ENCODE data around the gene HSD11B1.

HSD11B1 gene

GRCh38 chr1:209702832-209703231 is 1.8 kb upstream of the HSD11B1 start:
- no peaks in the 10 kb centered on the region for H3K9me3 Mint-ChIP-seq
- DNase-seq: no peak
- no peak overlapping the region for H3K4me3 Mint-ChIP-seq
- ATAC-seq (replicated peaks): no peak
- H3K27me3 Mint-ChIP-seq: peaks cover 13 to 26% of the 10 kb centered on the region in 2 donors
- H3K27ac Mint-ChIP-seq: no peak overlapping the region
- no peaks in the 10 kb centered on the region for H3K36me3 Mint-ChIP-seq (ENCODE audit: insufficient read depth)
- H3K4me1 Mint-ChIP-seq (ENCODE audit: low read depth in 2 of 2): no peaks in the 10 kb centered on the region

GRCh38 chr1:209703834-209704504 is 677 bp upstream of the HSD11B1 start:
- H3K9me3 Mint-ChIP-seq: no peaks in the 10 kb centered on the region
- peaks cover 9 to 22% of the 10 kb centered on the region in 2 donors for H3K27me3 Mint-ChIP-seq
- H3K4me1 Mint-ChIP-seq (ENCODE audit: low read depth in 2 of 2): no peaks in the 10 kb centered on the region
- no peak overlapping the region for H3K27ac Mint-ChIP-seq
- H3K36me3 Mint-ChIP-seq (ENCODE audit: insufficient read depth): no peaks in the 10 kb centered on the region
- no peak overlapping the region for H3K4me3 Mint-ChIP-seq
- DNase-seq (no peak), ATAC-seq (replicated peaks) (no peak)

- ATAC-seq (replicated peaks): no peak
- H3K27me3 Mint-ChIP-seq: peaks cover 7 to 20% of the 10 kb centered on the region in 2 donors
- H3K9me3 Mint-ChIP-seq: no peaks in the 10 kb centered on the region
- no peak for DNase-seq
- H3K27ac Mint-ChIP-seq: no peak overlapping the region
- no peak overlapping the region for H3K4me3 Mint-ChIP-seq
- no peaks in the 10 kb centered on the region for H3K4me1 Mint-ChIP-seq (ENCODE audit: low read depth in 2 of 2)
- no peaks in the 10 kb centered on the region for H3K36me3 Mint-ChIP-seq (ENCODE audit: insufficient read depth)
Observed at GRCh38 chr1:209705033-209705598, 470 bp downstream of the HSD11B1 start.

GRCh38 chr1:209706622-209707021 is 2.0 kb downstream of the HSD11B1 start:
- Mint-ChIP-seq H3K4me3 (no peak overlapping the region), H3K36me3 (ENCODE audit: insufficient read depth) (no peaks in the 10 kb centered on the region), H3K27me3 (peaks cover 7 to 17% of the 10 kb centered on the region in 2 donors), H3K9me3 (no peaks in the 10 kb centered on the region), H3K4me1 (ENCODE audit: low read depth in 2 of 2) (peaks cover 0 to 1% of the 10 kb centered on the region in 2 donors), H3K27ac (no peak overlapping the region)
- DNase-seq: no peak
- no peak for ATAC-seq (replicated peaks)

GRCh38 chr1:209707308-209707707 is 2.7 kb downstream of the HSD11B1 start:
- Mint-ChIP-seq H3K9me3 (no peaks in the 10 kb centered on the region), H3K27me3 (peaks cover 7 to 12% of the 10 kb centered on the region in 2 donors), H3K27ac (no peak overlapping the region), H3K4me1 (ENCODE audit: low read depth in 2 of 2) (peaks cover 0 to 1% of the 10 kb centered on the region in 2 donors), H3K4me3 (no peak overlapping the region), H3K36me3 (ENCODE audit: insufficient read depth) (no peaks in the 10 kb centered on the region)
- DNase-seq (no peak), ATAC-seq (replicated peaks) (no peak)

- Mint-ChIP-seq H3K27me3 (peaks cover 7 to 12% of the 10 kb centered on the region in 2 donors), H3K36me3 (ENCODE audit: insufficient read depth) (no peaks in the 10 kb centered on the region), H3K27ac (no peak overlapping the region), H3K4me1 (ENCODE audit: low read depth in 2 of 2) (peaks cover 0 to 1% of the 10 kb centered on the region in 2 donors), H3K4me3 (no peak overlapping the region), H3K9me3 (no peaks in the 10 kb centered on the region)
- no peak for ATAC-seq (replicated peaks)
- no peak for DNase-seq
Observed at GRCh38 chr1:209708297-209708696, 3.7 kb downstream of the HSD11B1 start.

- H3K27me3 Mint-ChIP-seq: peaks cover 0 to 4% of the 10 kb centered on the region in 2 donors
- no peak overlapping the region for H3K27ac Mint-ChIP-seq
- H3K4me1 Mint-ChIP-seq (ENCODE audit: low read depth in 2 of 2): peaks cover 0 to 1% of the 10 kb centered on the region in 2 donors
- DNase-seq: no peak
- ATAC-seq (replicated peaks): no peak
- no peaks in the 10 kb centered on the region for H3K36me3 Mint-ChIP-seq (ENCODE audit: insufficient read depth)
- H3K4me3 Mint-ChIP-seq: no peak overlapping the region
- no peaks in the 10 kb centered on the region for H3K9me3 Mint-ChIP-seq
Observed at GRCh38 chr1:209710093-209710492, 5.4 kb downstream of the HSD11B1 start.

- Mint-ChIP-seq H3K4me3 (no peak overlapping the region), H3K27ac (no peak overlapping the region), H3K4me1 (ENCODE audit: low read depth in 2 of 2) (peaks cover 0 to 1% of the 10 kb centered on the region in 2 donors), H3K27me3 (no peaks in the 10 kb centered on the region), H3K9me3 (no peaks in the 10 kb centered on the region), H3K36me3 (ENCODE audit: insufficient read depth) (no peaks in the 10 kb centered on the region)
- DNase-seq (no peak), ATAC-seq (replicated peaks) (no peak)
Observed at GRCh38 chr1:209710847-209711246, 6.2 kb downstream of the HSD11B1 start.

GRCh38 chr1:209714338-209714737 is 9.7 kb downstream of the HSD11B1 start:
- H3K4me3 Mint-ChIP-seq: no peak overlapping the region
- DNase-seq (no peak), ATAC-seq (replicated peaks) (no peak)
- no peaks in the 10 kb centered on the region for H3K36me3 Mint-ChIP-seq (ENCODE audit: insufficient read depth)
- peaks cover 0 to 1% of the 10 kb centered on the region in 2 donors for H3K4me1 Mint-ChIP-seq (ENCODE audit: low read depth in 2 of 2)
- H3K27ac Mint-ChIP-seq: peak overlapping the region in 1 of 2 donors; percentile 8
- no peaks in the 10 kb centered on the region for H3K27me3 Mint-ChIP-seq
- H3K9me3 Mint-ChIP-seq: no peaks in the 10 kb centered on the region

- Mint-ChIP-seq H3K4me3 (no peak overlapping the region), H3K4me1 (ENCODE audit: low read depth in 2 of 2) (peaks cover 0 to 1% of the 10 kb centered on the region in 2 donors), H3K36me3 (ENCODE audit: insufficient read depth) (no peaks in the 10 kb centered on the region), H3K27ac (no peak overlapping the region), H3K27me3 (no peaks in the 10 kb centered on the region), H3K9me3 (no peaks in the 10 kb centered on the region)
- ATAC-seq (replicated peaks) (no peak), DNase-seq (no peak)
Observed at GRCh38 chr1:209715314-209715713, 10.7 kb downstream of the HSD11B1 start.

GRCh38 chr1:209717818-209718217 is 13.2 kb downstream of the HSD11B1 start:
- Mint-ChIP-seq H3K9me3 (no peaks in the 10 kb centered on the region), H3K4me3 (no peak overlapping the region), H3K4me1 (ENCODE audit: low read depth in 2 of 2) (no peaks in the 10 kb centered on the region), H3K27me3 (no peaks in the 10 kb centered on the region), H3K36me3 (ENCODE audit: insufficient read depth) (peaks cover 5% of the 10 kb centered on the region), H3K27ac (no peak overlapping the region)
- ATAC-seq (replicated peaks): no peak
- DNase-seq: no peak

GRCh38 chr1:209720326-209720725 is 15.7 kb downstream of the HSD11B1 start:
- DNase-seq (no peak), ATAC-seq (replicated peaks) (no peak)
- H3K4me3 Mint-ChIP-seq: no peak overlapping the region
- H3K36me3 Mint-ChIP-seq (ENCODE audit: insufficient read depth): peaks cover 5% of the 10 kb centered on the region
- no peaks in the 10 kb centered on the region for H3K4me1 Mint-ChIP-seq (ENCODE audit: low read depth in 2 of 2)
- no peaks in the 10 kb centered on the region for H3K27me3 Mint-ChIP-seq
- no peak overlapping the region for H3K27ac Mint-ChIP-seq
- no peaks in the 10 kb centered on the region for H3K9me3 Mint-ChIP-seq

- H3K4me1 Mint-ChIP-seq (ENCODE audit: low read depth in 2 of 2): no peaks in the 10 kb centered on the region
- DNase-seq: no peak
- no peaks in the 10 kb centered on the region for H3K27me3 Mint-ChIP-seq
- ATAC-seq (replicated peaks): no peak
- peaks cover 5% of the 10 kb centered on the region for H3K36me3 Mint-ChIP-seq (ENCODE audit: insufficient read depth)
- H3K4me3 Mint-ChIP-seq: no peak overlapping the region
- no peak overlapping the region for H3K27ac Mint-ChIP-seq
- H3K9me3 Mint-ChIP-seq: no peaks in the 10 kb centered on the region
Observed at GRCh38 chr1:209720826-209721225, 16.2 kb downstream of the HSD11B1 start.

GRCh38 chr1:209721323-209721722 is 16.7 kb downstream of the HSD11B1 start:
- DNase-seq (no peak), ATAC-seq (replicated peaks) (no peak)
- H3K27ac Mint-ChIP-seq: no peak overlapping the region
- peaks cover 5% of the 10 kb centered on the region for H3K36me3 Mint-ChIP-seq (ENCODE audit: insufficient read depth)
- H3K4me1 Mint-ChIP-seq (ENCODE audit: low read depth in 2 of 2): no peaks in the 10 kb centered on the region
- H3K4me3 Mint-ChIP-seq: no peak overlapping the region
- H3K27me3 Mint-ChIP-seq: no peaks in the 10 kb centered on the region
- no peaks in the 10 kb centered on the region for H3K9me3 Mint-ChIP-seq

All from effector memory CD8-positive, alpha-beta T cell (primary cell).